Tibial artery (tissue), 4 donors: ENCODE data around the gene TUG1.

ENCODE experiments used
- DNase-seq, 2 donors: peaks; one replicate each; pipeline ENCODE4 v3.0.0-alpha.2; 2019
- H3K27ac ChIP-seq, 2 donors: fragments of 200-600 bp; sonication (generic) in 1 of 2; 1 replicate in 1 of 2; 2 replicates in 1 of 2; pipeline ENCODE4 v1.5.1; 2018 to 2019; ENCODE audit warnings: mild to moderate bottlenecking in 1 of 2
- H3K27me3 ChIP-seq, 2 donors: fragments of 200-600 bp; sonication (generic) in 1 of 2; one replicate each; pipeline versions ENCODE4 v1.5.1 to v1.6.0; 2016 to 2019
- H3K36me3 ChIP-seq, 3 donors: fragments of 200-600 bp; sonication (generic) in 2 of 3; one replicate each; pipeline ENCODE4 v1.5.1; 2016 to 2019; ENCODE audit warnings: mild to moderate bottlenecking in 2 of 3
- H3K4me1 ChIP-seq, 4 donors: fragments of 200-600 bp; sonication (generic) in 2 of 4; 1 replicate in 3 of 4; 2 replicates in 1 of 4; pipeline ENCODE4 v1.5.1; 2016 to 2019
- H3K4me3 ChIP-seq, 2 donors: fragments of 200-600 bp; sonication (generic) in 1 of 2; 1 replicate in 1 of 2; 2 replicates in 1 of 2; pipeline ENCODE4 v1.5.1; 2018 to 2019; ENCODE audit warnings: mild to moderate bottlenecking in 2 of 2
- H3K9me3 ChIP-seq, 3 donors: fragments of 200-600 bp; sonication (generic) in 1 of 3; one replicate each; pipeline ENCODE4 v1.5.1; 2016 to 2019
- CTCF ChIP-seq, 2 experiments: fragments of 200-600 bp in 1 of 2; fragments of 450-650 bp in 1 of 2; IDR thresholded peaks; one replicate each; pipeline ENCODE4 v1.5.1; 2017 to 2019; ENCODE audit warnings: antibody characterized with exemption in 2 of 2, mild to moderate bottlenecking in 1 of 2, moderate library complexity in 1 of 2
- intact Hi-C: fragments of 100-400 bp; cut with DNase I; formaldehyde crosslinking; loops from one replicate; pipeline ENCODE4 v1.15.0; 2023; ENCODE audit warnings: low total_unique reads

The TUG1 gene

GRCh38 chr22:30968924-30969531, at the start of gene TUG1:
Gene TUG1 (plus strand): TSS chr22:30969265.
- Histone ChIP-seq H3K27ac (peak within 1 kb of the TSS; percentile 95 to 96), H3K36me3 (peaks cover 34 to 41% (median 40%) of the 10 kb centered on the region in 3 donors), H3K4me3 (peak within 1 kb of the TSS; percentile 83 to 95), H3K27me3 (no peaks in the 10 kb centered on the region), H3K4me1 (peaks cover 0 to 61% (median 19%) of the 10 kb centered on the region in 4 donors), H3K9me3 (peaks cover 5 to 41% (median 30%) of the 10 kb centered on the region in 3 donors)
- peak in 1 of 2 experiments; percentile 3 for TF ChIP-seq CTCF (IDR thresholded peaks at IDR 0.05)
- intact Hi-C loops: loop anchor here (2.0 to 5.0 kb wide), 2 partner anchors 68 to 114 kb away; no protein-coding TSS in a partner anchor
- peak; percentile 98 to 99 for DNase-seq

- Histone ChIP-seq H3K4me3 (no peak overlapping the region), H3K27me3 (no peaks in the 10 kb centered on the region), H3K36me3 (peaks cover 0 to 15% (median 0%) of the 10 kb centered on the region in 3 donors), H3K9me3 (peaks cover 0 to 6% (median 4%) of the 10 kb centered on the region in 3 donors), H3K27ac (no peak overlapping the region), H3K4me1 (peaks cover 0 to 12% (median 0%) of the 10 kb centered on the region in 4 donors)
- DNase-seq: peak in 1 of 2 donors; percentile 45
- no peak for TF ChIP-seq CTCF (IDR thresholded peaks at IDR 0.05)
- intact Hi-C loops: loop anchor here (5.0 kb wide), 2 partner anchors 153 to 283 kb away; partner anchors contain the start of gene SLC35E4
These were observed 49.1 kb upstream of the TUG1 start for GRCh38 chr22:30919973-30920372.

GRCh38 chr22:30920407-30920806, 48.7 kb upstream of the TUG1 start:
- H3K9me3 ChIP-seq: peaks cover 0 to 2% (median 0%) of the 10 kb centered on the region in 3 donors
- no peak overlapping the region for H3K4me3 ChIP-seq
- peaks cover 0 to 12% (median 0%) of the 10 kb centered on the region in 4 donors for H3K4me1 ChIP-seq
- DNase-seq: peak; percentile 79
- intact Hi-C loops: loop anchor here (5.0 kb wide), 2 partner anchors 153 to 283 kb away; partner anchors contain the start of gene SLC35E4
- H3K36me3 ChIP-seq: peaks cover 0 to 18% (median 3%) of the 10 kb centered on the region in 3 donors
- H3K27me3 ChIP-seq: no peaks in the 10 kb centered on the region
- TF ChIP-seq CTCF (IDR thresholded peaks at IDR 0.05): peak; percentile 86 to 87
- no peak overlapping the region for H3K27ac ChIP-seq

GRCh38 chr22:30921108-30921507, 48.0 kb upstream of the TUG1 start:
- intact Hi-C loops: loop anchor here (5.0 kb wide), 2 partner anchors 154 to 284 kb away; partner anchors contain the start of gene SLC35E4
- Histone ChIP-seq H3K4me3 (peak overlapping the region; percentile 48 to 53), H3K9me3 (no peaks in the 10 kb centered on the region), H3K4me1 (peaks cover 0 to 12% (median 0%) of the 10 kb centered on the region in 4 donors), H3K27ac (no peak overlapping the region), H3K36me3 (peaks cover 0 to 26% (median 10%) of the 10 kb centered on the region in 3 donors), H3K27me3 (no peaks in the 10 kb centered on the region)
- peak in 1 of 2 donors; percentile 32 for DNase-seq
- TF ChIP-seq CTCF (IDR thresholded peaks at IDR 0.05): no peak

GRCh38 chr22:30922151-30922611, 46.9 kb upstream of the TUG1 start:
- Histone ChIP-seq H3K4me1 (peaks cover 0 to 12% (median 0%) of the 10 kb centered on the region in 4 donors), H3K36me3 (peaks cover 8 to 36% (median 18%) of the 10 kb centered on the region in 3 donors), H3K27ac (peak overlapping the region; percentile 45 to 55), H3K27me3 (no peaks in the 10 kb centered on the region), H3K9me3 (no peaks in the 10 kb centered on the region), H3K4me3 (peak overlapping the region; percentile 48 to 53)
- peak in 1 of 2 donors; percentile 75 for DNase-seq
- no peak for TF ChIP-seq CTCF (IDR thresholded peaks at IDR 0.05)
- intact Hi-C loops: loop anchor here (5.0 kb wide), 2 partner anchors 155 to 285 kb away; partner anchors contain the start of gene SLC35E4
